Amygdala (tissue), 56 donors: Measurements from ENCODE around the gene AUTS2.
A peak's percentile ranks its signal among the peaks of the same experiment; 100 is the strongest.

ENCODE experiments used
- DNase-seq, 56 donors: peaks; one replicate each; lab custom pipeline; 2025; lab: John Stamatoyannopoulos, UW

AUTS2 gene

GRCh38 chr7:70377957-70378356, 779.7 kb downstream of the AUTS2 start:
- DNase-seq = no peak

- DNase-seq = no peak
These were observed 780.9 kb downstream of the AUTS2 start for GRCh38 chr7:70379210-70379609.

- no peak for DNase-seq
These were observed 782.2 kb downstream of the AUTS2 start for GRCh38 chr7:70380421-70381015.

GRCh38 chr7:70383066-70383782, 784.9 kb downstream of the AUTS2 start:
- DNase-seq = no peak

- no peak for DNase-seq
These were observed 785.7 kb downstream of the AUTS2 start for GRCh38 chr7:70384024-70384423.

GRCh38 chr7:70384891-70385290, 786.6 kb downstream of the AUTS2 start:
- no peak for DNase-seq

GRCh38 chr7:70387217-70387616, 788.9 kb downstream of the AUTS2 start:
- DNase-seq = no peak

GRCh38 chr7:70389531-70390151, 791.4 kb downstream of the AUTS2 start:
- no peak for DNase-seq

- no peak for DNase-seq
These were observed 792.0 kb downstream of the AUTS2 start for GRCh38 chr7:70390251-70390650.

- DNase-seq = no peak
These were observed 794.1 kb downstream of the AUTS2 start for GRCh38 chr7:70392256-70392876.

- peak in 2 of 56 donors; percentile 12 to 35 for DNase-seq
These were observed 794.7 kb downstream of the AUTS2 start for GRCh38 chr7:70392877-70393435.

- no peak for DNase-seq
These were observed 795.7 kb downstream of the AUTS2 start for GRCh38 chr7:70393956-70394355.

- no peak for DNase-seq
These were observed 802.6 kb downstream of the AUTS2 start for GRCh38 chr7:70400829-70401380.

GRCh38 chr7:70402069-70402468, 803.8 kb downstream of the AUTS2 start:
- no peak for DNase-seq

GRCh38 chr7:70405241-70405640, 807.0 kb downstream of the AUTS2 start:
- DNase-seq = no peak

GRCh38 chr7:70406186-70406949, 808.1 kb downstream of the AUTS2 start:
- DNase-seq = peak in 4 of 56 donors; percentile 2 to 21 (median 11)

- DNase-seq = no peak
These were observed 808.6 kb downstream of the AUTS2 start for GRCh38 chr7:70406950-70407209.

- DNase-seq = no peak
These were observed 810.2 kb downstream of the AUTS2 start for GRCh38 chr7:70408477-70408876.

- DNase-seq = no peak
These were observed 810.6 kb downstream of the AUTS2 start for GRCh38 chr7:70408891-70409290.

GRCh38 chr7:70410134-70410750, 812.0 kb downstream of the AUTS2 start:
- DNase-seq = no peak
